HUDEP-2 (cell line): ENCODE measurements around the gene NEXN.
"Not testable (repeated sequence)": the region's sequence is repeated elsewhere in the genome, so short reads cannot be mapped to it uniquely, and the experiment has no call there.

ENCODE experiments used
- DNase-seq, 76 experiments: peaks; one replicate each; lab custom pipeline; 2025; ENCODE audit not compliant: unreplicated experiment in 76 of 76; lab: John Stamatoyannopoulos, UW

Gene NEXN

DNA sequence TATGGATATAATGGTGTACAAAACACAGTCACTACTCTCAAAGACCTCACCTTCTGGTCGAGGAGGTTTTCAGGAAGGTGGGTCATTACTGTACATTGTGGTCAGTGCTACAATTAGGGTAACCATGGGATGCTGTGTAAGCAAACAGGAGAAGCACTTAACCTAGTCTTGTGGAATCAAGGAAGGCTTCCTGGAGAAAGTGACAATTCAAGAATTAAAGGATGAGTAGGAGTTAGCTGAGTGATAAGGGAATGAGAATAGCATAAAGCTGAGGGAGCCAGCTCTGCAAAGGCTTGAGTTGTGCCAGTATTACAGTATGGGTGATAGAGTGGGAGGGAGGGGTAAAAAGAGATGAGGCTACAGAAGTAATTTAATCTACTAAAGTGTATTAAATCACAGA is 17.2 kb downstream of the NEXN start:
- no peak for DNase-seq

GRCh38 chr1:77906019-77906545 is 17.7 kb downstream of the NEXN start:
- DNase-seq = no peak

DNA sequence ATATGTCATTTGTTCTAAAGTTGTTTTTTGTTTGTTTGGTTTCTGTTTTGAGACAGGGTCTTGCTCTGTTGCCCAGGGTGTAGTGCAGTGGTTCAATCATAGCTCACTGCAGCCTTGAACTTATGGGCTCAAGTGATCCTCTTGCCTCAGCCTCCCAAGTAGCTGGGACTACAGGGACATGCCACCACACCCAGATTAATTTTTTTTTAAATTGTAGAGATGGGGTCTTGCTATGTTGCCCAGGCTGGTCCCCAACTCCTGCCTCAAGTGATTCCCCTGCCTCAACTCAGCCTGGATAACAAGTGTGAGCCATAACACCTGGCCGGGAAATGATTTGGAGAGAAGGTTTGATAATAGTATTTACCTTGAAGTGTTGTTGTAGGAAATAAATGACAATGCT is 18.2 kb downstream of the NEXN start:
- no peak for DNase-seq

- DNase-seq = no peak
Observed at GRCh38 chr1:77910116-77910515, 21.7 kb downstream of the NEXN start.

DNA sequence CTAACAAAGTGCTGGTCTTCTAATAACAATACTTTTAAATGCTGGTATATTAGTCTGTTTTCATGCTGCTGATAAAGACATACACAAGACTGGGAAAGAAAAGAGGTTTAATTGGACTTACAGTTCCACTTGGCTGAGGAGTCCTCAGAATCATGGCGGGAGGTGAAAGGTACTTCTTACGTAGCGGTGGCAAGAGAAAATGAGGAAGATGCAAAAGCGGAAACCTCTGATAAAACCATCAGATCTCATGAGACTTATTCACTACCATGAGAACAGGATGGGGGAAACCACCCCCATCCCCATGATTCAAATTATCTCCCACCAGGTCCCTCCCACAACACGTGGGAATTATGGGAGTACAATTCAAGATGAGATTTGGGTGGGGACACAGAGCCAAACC is 30.5 kb downstream of the NEXN start:
- DNase-seq = not testable (repeated sequence)

DNA sequence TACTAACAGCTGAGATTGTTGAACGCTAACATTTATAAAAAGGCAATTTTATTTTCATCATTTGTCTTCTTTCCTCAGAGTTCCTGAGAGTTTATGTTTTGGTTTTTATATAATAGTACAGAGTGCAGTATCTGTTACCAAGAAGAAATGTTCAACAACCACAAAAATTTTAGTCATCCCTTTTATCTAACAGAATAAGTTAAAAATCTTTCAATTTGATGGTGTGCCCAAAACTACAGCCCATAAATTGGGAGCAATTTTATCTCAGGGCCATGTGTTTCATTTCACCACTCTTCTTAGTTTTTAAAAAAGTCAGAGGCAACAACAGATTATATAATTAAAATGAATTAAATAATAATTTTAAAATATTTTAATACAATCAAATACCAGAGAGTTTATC is 37.1 kb downstream of the NEXN start:
- no peak for DNase-seq

- DNase-seq = no peak
Observed at GRCh38 chr1:77925956-77926355, 37.5 kb downstream of the NEXN start.

- DNase-seq = no peak
Observed at GRCh38 chr1:77926561-77927357, 38.3 kb downstream of the NEXN start.

GRCh38 chr1:77927414-77927813 is 39.0 kb downstream of the NEXN start:
- no peak for DNase-seq

GRCh38 chr1:77929806-77930205 is 41.4 kb downstream of the NEXN start:
- DNase-seq = no peak

GRCh38 chr1:77938651-77939050 is 50.2 kb downstream of the NEXN start:
- DNase-seq = no peak

DNA sequence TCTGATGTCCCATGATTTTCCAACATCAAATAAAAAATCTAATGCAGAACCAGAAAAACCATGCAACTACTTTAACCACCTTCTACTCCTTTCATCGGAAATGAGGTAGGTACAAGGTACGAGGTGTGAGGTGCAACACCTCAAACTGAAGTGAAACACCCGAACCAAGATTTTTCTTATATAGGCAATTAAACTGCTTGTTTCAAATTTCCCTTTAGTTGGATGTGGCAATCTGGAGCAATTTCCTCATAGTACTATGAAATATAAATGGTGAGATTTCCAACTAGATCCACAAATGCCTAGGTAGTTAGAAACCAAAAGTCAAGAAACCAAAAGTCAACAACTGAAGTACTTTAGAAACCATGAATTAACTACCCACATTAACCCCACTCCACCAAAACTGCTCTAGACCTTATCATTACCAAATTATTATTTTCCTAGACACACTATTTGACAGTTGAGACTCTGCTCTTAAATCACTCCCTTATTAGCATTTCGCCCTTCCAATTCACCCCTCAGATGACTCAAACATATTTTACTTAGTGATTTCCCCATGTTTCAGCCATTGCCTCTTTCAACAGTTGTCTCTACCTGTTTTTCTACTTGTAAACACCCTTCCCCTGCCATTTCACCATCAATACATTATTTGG is 52.6 kb downstream of the NEXN start:
- no peak for DNase-seq

GRCh38 chr1:77942400-77943140 is 54.1 kb downstream of the NEXN start:
- no peak for DNase-seq

GRCh38 chr1:77945345-77945744 is 56.9 kb downstream of the NEXN start:
- no peak for DNase-seq

- peak in 9 of 76 experiments; percentile 1 to 26 (median 10) for DNase-seq
Observed at GRCh38 chr1:77948841-77949424, 60.5 kb downstream of the NEXN start.

GRCh38 chr1:77950873-77951272 is 62.4 kb downstream of the NEXN start:
- DNase-seq = no peak

GRCh38 chr1:77951328-77951727 is 62.9 kb downstream of the NEXN start:
- no peak for DNase-seq

DNA sequence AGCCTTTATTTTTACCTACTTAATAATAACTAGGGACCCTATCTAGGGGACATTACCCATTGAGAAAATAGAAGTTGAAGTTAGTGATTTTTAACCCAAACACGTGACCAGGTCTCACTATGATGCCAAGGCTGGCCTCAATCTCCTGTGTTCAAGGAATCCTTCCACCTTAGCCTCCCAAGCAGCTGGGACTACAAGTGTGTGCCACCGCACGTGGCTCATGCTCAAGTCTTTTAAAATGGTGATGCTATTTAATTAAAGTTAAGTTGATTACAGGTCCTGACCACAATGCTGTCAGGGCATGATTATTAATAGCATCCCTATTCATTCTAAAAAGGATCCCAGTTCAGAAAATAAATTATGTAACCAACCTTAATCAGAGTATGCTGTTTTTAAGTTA is 65.5 kb downstream of the NEXN start:
- DNase-seq = no peak

DNA sequence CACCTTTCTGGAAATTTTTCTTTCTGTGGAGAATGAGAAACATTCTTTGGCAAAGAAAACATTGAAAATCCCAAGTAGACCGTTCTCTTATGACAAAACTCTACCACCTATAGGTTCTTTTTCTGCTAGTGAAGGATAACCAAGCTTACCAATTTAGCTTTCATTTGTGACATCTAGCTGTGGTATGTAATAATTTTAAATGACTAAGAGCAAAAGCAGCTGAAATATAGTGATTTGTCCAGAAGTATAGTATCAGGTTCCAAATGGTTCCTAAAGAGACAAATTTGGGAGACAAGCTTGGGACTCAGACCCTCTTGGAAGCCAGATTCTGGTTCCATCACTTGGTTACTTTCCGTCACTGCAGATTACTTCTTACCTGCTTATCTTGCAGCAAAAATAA is 66.1 kb downstream of the NEXN start:
- no peak for DNase-seq

GRCh38 chr1:77955709-77956108 is 67.3 kb downstream of the NEXN start:
- no peak for DNase-seq

DNA sequence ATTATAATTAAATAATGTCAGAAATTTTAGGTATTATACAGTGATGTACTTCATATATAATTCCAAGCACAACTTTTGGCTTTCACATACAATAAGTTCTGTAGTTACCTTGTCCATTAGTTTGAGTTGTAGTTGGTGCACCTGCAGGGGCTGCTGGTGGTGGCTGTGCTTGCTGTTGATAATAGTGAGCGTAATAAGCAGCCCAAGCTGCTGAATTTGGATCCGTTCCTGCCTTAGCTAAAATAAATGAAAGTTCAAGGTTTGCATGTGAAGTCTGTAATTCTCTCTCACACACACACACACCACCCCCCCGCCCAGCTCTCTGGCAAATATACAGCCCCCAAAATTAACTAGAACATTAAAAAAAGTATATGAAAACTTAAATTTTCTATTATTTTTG is 68.0 kb downstream of the NEXN start:
- DNase-seq = no peak
